HCT116 (cell line): Measurements from ENCODE around the gene SSTR5. TPM values are rescaled to one million over a fixed set of nuclear protein-coding genes. Genes with fewer than 3 reads are reported as not detected.

Experiments
- ATAC-seq: fragments of 200-7000 bp; cut with Tn5 transposase; 2 replicates; pipeline ENCODE4 v1.9.1; 2020; ENCODE audit warnings: mild to moderate bottlenecking, moderate library complexity
- BruUV-seq: library from RNA; stranded (reverse); fragments of 400-500 nt; replicated peaks from 2 replicates; lab custom pipeline; 2021; lab: Mats Ljungman, UMichigan
- CTCF ChIA-PET: fragments of 300-600 bp; sonication (Branson Sonifier 250); formaldehyde crosslinking; loops from one replicate; lab custom pipeline; 2021; ENCODE audit warnings: antibody characterized with exemption; lab: Charles Lee
- POLR2A ChIA-PET: fragments of 300-600, 350-600 bp; sonication (Branson Sonifier 250); formaldehyde crosslinking; loops from one replicate; lab custom pipeline; 2021; ENCODE audit warnings: antibody characterized with exemption; lab: Charles Lee
- RAD21 ChIA-PET, 2 experiments: fragments of 300-600 bp; sonication (Branson Sonifier 250); formaldehyde crosslinking; loops; one replicate each; lab custom pipeline; 2023; ENCODE audit warnings: low total read pairs in 2 of 2; ENCODE audit not compliant: uncharacterized antibody in 2 of 2, unreplicated experiment in 2 of 2, low non-redundant PET in 1 of 2; lab: Charles Lee
- DNase-seq: peaks from one replicate; pipeline ENCODE4 v3.0.0-alpha.2; 2010; ENCODE audit warnings: low read depth, low spot score
- H2AFZ ChIP-seq: fragments of 200-600 bp; shearing (Covaris generic), sonication (generic); 2 replicates; pipeline ENCODE4 v1.6.1; 2017; ENCODE audit warnings: low read depth, mixed run types, mixed read lengths, antibody characterized with exemption, low read length; ENCODE audit not compliant: poor library complexity, severe bottlenecking
- H3K27ac ChIP-seq: 2 replicates; pipeline ENCODE4 v1.5.1; 2012; ENCODE audit warnings: low read depth, low read length
- H3K27me3 ChIP-seq: fragments of 200-600 bp; sonication (generic); 2 replicates; pipeline ENCODE4 v1.6.1; 2016; ENCODE audit warnings: mixed run types, low read length, mixed read lengths; ENCODE audit not compliant: insufficient read depth
- H3K36me3 ChIP-seq, 2 experiments: fragments of 200-500 bp in 1 of 2; fragments of 200-600 bp in 1 of 2; sonication (Bioruptor generic) in 1 of 2; sonication (generic) in 1 of 2; 2 replicates each; pipeline versions ENCODE4 v1.5.1 to v1.6.1; 2014 to 2016; ENCODE audit warnings: low read length in 2 of 2, inconsistent platforms in 1 of 2, mixed read lengths in 1 of 2, mixed run types in 1 of 2; ENCODE audit not compliant: insufficient read depth in 2 of 2, control insufficient read depth in 1 of 2
- H3K4me1 ChIP-seq, 2 experiments: fragments of 200-600 bp in 1 of 2; sonication (generic) in 1 of 2; 2 replicates each; pipeline versions ENCODE4 v1.5.1 to v1.6.1; 2012 to 2017; ENCODE audit warnings: low read length in 2 of 2, inconsistent platforms in 1 of 2, mild to moderate bottlenecking in 1 of 2, mixed read lengths in 1 of 2, mixed run types in 1 of 2, moderate library complexity in 1 of 2; ENCODE audit not compliant: insufficient read depth in 2 of 2, control insufficient read depth in 1 of 2
- H3K4me2 ChIP-seq: fragments of 200-600 bp; sonication (generic); 2 replicates; pipeline ENCODE4 v1.6.1; 2017; ENCODE audit warnings: mixed run types, low read length, mixed read lengths
- H3K4me3 ChIP-seq, 2 experiments: fragments of 200-600 bp in 1 of 2; sonication (generic) in 1 of 2; replicated peaks in 1 of 2; 2 replicates each; pipeline ENCODE4 v1.5.1; 2011 to 2016; ENCODE audit warnings: low read length in 2 of 2, control low read depth in 1 of 2, low read depth in 1 of 2, mild to moderate bottlenecking in 1 of 2, mixed read lengths in 1 of 2, mixed run types in 1 of 2
- H3K79me2 ChIP-seq: fragments of 200-600 bp; sonication (generic); 2 replicates; pipeline ENCODE4 v1.6.1; 2017; ENCODE audit warnings: mild to moderate bottlenecking, mixed run types, low read length, moderate library complexity, mixed read lengths; ENCODE audit not compliant: insufficient read depth
- H3K9ac ChIP-seq: fragments of 200-600 bp; sonication (generic); 2 replicates; pipeline ENCODE4 v1.6.1; 2016; ENCODE audit warnings: low read length, mixed read lengths
- H3K9me2 ChIP-seq: fragments of 200-600 bp; sonication (generic), shearing (Covaris generic); 2 replicates; pipeline ENCODE4 v1.6.1; 2017; ENCODE audit warnings: mixed run types, mild to moderate bottlenecking, moderate library complexity; ENCODE audit not compliant: insufficient read depth
- H3K9me3 ChIP-seq, 2 experiments: fragments of 200-500 bp in 1 of 2; fragments of 200-600 bp in 1 of 2; sonication (Bioruptor generic) in 1 of 2; sonication (generic) in 1 of 2; 2 replicates each; pipeline ENCODE4 v1.6.1; 2014 to 2017; ENCODE audit warnings: low read length in 2 of 2, mixed read lengths in 2 of 2, inconsistent platforms in 1 of 2, low read depth in 1 of 2, mild to moderate bottlenecking in 1 of 2, mixed run types in 1 of 2, moderate library complexity in 1 of 2; ENCODE audit not compliant: control insufficient read depth in 1 of 2, insufficient read depth in 1 of 2
- H4K20me1 ChIP-seq: fragments of 200-600 bp; sonication (generic), shearing (Covaris generic); 2 replicates; pipeline ENCODE4 v1.6.1; 2017; ENCODE audit warnings: mixed run types, mild to moderate bottlenecking, moderate library complexity; ENCODE audit not compliant: insufficient read depth
- CEBPB ChIP-seq: IDR thresholded peaks from 2 replicates; pipeline ENCODE4 v1.6.1; 2012; ENCODE audit warnings: low read depth
- EGR1 ChIP-seq: IDR thresholded peaks from 2 replicates; pipeline ENCODE4 v1.6.1; 2012; ENCODE audit warnings: low read depth
- ELF1 ChIP-seq: IDR thresholded peaks from 2 replicates; pipeline ENCODE4 v1.6.1; 2012; ENCODE audit warnings: low read depth, borderline replicate concordance
- EZH2 ChIP-seq: fragments of 200-600 bp; sonication (generic); IDR thresholded peaks from 2 replicates; pipeline ENCODE4 v1.6.1; 2017; ENCODE audit warnings: antibody characterized with exemption, mixed run types
- JUND ChIP-seq: IDR thresholded peaks from 2 replicates; pipeline ENCODE4 v1.6.1; 2012
- POLR2AphosphoS5 ChIP-seq: IDR thresholded peaks from 2 replicates; pipeline ENCODE4 v1.6.1; 2011; ENCODE audit warnings: mild to moderate bottlenecking, low read depth, low read length, moderate library complexity
- RAD21 ChIP-seq: IDR thresholded peaks from 2 replicates; pipeline ENCODE4 v1.6.1; 2012; ENCODE audit warnings: low read depth, mild to moderate bottlenecking
- YY1 ChIP-seq: IDR thresholded peaks from 2 replicates; pipeline ENCODE4 v1.6.1; 2011; ENCODE audit warnings: low read length, low read depth, moderate library complexity, mild to moderate bottlenecking; ENCODE audit not compliant: insufficient replicate concordance; ENCODE audit errors: extremely low read depth
- ZFX ChIP-seq: fragments of 450-650 bp; IDR thresholded peaks from 2 replicates; pipeline ENCODE4 v1.6.1; 2017
- intact Hi-C: fragments of 100-400 bp; cut with micrococcal nuclease; formaldehyde crosslinking; loops from 2 replicates; pipeline ENCODE4 v1.10.0; 2022
- total RNA-seq: library from RNA; stranded (reverse); gene quantifications from one replicate; pipeline ENCODE4 v1.2.1, GENCODE V29; 2021; ENCODE audit not compliant: unreplicated experiment
- TF ChIP-seq, protein P1 (sequence below), 3 experiments: fragments of 200-600 bp in 1 of 3; sonication (generic) in 1 of 3; IDR thresholded peaks in 2 of 3; conservative IDR thresholded peaks in 1 of 3; 2 replicates each; pipeline ENCODE4 v1.5.1; 2012 to 2017; ENCODE audit warnings: low read depth in 2 of 3, low read length in 2 of 3, antibody characterized with exemption in 1 of 3, borderline replicate concordance in 1 of 3, control low read depth in 1 of 3, mild to moderate bottlenecking in 1 of 3, mixed read lengths in 1 of 3, mixed run types in 1 of 3, moderate library complexity in 1 of 3; ENCODE audit not compliant: insufficient read depth in 1 of 3

Gene SSTR5
- total RNA-seq, 1 experiment from 2014 or later, result 7.2 TPM

DNA sequence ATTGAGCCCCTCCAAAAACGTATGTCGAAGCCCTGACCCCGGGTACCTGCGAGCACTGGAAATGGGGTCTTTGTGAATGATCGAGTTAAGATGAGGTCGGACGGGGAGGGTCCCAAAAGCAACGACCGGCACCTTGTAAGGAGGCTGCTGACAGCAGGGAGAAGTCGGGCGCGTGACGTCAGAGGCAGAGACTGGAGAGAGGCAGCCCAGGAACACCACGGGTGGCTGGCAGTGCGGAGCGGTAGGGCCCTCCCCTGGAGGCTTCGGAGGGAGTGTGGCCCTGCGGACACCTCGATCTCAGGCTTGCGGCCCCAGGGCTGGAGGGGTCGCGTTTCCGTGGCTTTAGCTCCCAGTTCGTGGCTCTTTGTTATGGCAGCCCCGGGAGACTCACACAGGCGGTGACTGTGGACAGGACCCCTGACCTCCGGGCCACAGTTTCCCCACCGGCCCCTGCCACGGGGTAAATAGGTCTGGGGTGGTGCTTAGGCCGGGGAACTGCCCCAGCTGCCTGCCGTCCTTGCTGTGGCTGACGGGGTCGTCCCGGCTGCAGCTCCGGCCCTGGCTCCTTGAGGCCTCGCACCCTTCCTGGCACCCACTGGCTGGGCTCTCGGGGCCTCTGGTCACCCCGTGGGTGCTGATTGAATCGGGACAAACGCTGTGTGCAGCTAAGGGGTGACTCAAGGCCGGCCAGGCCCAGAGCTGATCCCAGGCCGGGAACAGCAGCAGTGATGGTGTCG is 10.6 kb upstream of the SSTR5 start:
- Histone ChIP-seq H3K4me1 (peaks cover 3 to 14% of the 10 kb centered on the region in 2 experiments; a peak in 3 of 4 replicates), H3K9me3 (no peaks in the 10 kb centered on the region), H3K27me3 (no peaks in the 10 kb centered on the region), H3K4me2 (no peak overlapping the region), H4K20me1 (no peaks in the 10 kb centered on the region), H3K27ac (no peak overlapping the region; the same call in 1 of the 2 replicates), H3K36me3 (no peaks in the 10 kb centered on the region), H3K9ac (no peak overlapping the region), H3K4me3 (no peak overlapping the region), H2AFZ (no peak overlapping the region), H3K79me2 (no peaks in the 10 kb centered on the region), H3K9me2 (no peaks in the 10 kb centered on the region)
- no peak for TF ChIP-seq EZH2
- TF ChIP-seq JUND, result no peak
- no peak for TF ChIP-seq YY1
- no peak for TF ChIP-seq CEBPB
- TF ChIP-seq ZFX, result no peak
- no peak for TF ChIP-seq ELF1
- TF ChIP-seq RAD21, result no peak
- ChIA-PET RAD21 (no interaction called here), CTCF (interaction anchor here (1.5 kb wide), 1 partner anchor 41 kb away, joined by 4 read pairs; no protein-coding TSS in a partner anchor), POLR2A (no interaction called here)
- no peak for DNase-seq
- intact Hi-C loops, result no loop called here
- BruUV-seq, result no TSS peak
- ATAC-seq, result no peak

- no peak for TF ChIP-seq EGR1
- no peak for TF ChIP-seq POLR2AphosphoS5
- TF ChIP-seq, protein P1, sequence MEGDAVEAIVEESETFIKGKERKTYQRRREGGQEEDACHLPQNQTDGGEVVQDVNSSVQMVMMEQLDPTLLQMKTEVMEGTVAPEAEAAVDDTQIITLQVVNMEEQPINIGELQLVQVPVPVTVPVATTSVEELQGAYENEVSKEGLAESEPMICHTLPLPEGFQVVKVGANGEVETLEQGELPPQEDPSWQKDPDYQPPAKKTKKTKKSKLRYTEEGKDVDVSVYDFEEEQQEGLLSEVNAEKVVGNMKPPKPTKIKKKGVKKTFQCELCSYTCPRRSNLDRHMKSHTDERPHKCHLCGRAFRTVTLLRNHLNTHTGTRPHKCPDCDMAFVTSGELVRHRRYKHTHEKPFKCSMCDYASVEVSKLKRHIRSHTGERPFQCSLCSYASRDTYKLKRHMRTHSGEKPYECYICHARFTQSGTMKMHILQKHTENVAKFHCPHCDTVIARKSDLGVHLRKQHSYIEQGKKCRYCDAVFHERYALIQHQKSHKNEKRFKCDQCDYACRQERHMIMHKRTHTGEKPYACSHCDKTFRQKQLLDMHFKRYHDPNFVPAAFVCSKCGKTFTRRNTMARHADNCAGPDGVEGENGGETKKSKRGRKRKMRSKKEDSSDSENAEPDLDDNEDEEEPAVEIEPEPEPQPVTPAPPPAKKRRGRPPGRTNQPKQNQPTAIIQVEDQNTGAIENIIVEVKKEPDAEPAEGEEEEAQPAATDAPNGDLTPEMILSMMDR (IDR thresholded peaks at IDR 0.05 in 2 of 3, conservative IDR thresholded peaks at IDR 0.05 in 1 of 3; ENCODE audit: borderline replicate concordance in 1 of 3, insufficient read depth in 1 of 3, low read depth in 2 of 3, low read length in 2 of 3), result no peak
These were observed 9.7 kb upstream of the SSTR5 start for GRCh38 chr16:1062895-1063294.

More at GRCh38 chr16:1062895-1063294, 9.7 kb upstream of the SSTR5 start:
- intact Hi-C loops, result no loop called here
- RAD21 ChIA-PET, result no interaction called here
- ATAC-seq (no peak), DNase-seq (no peak)
- Histone ChIP-seq H3K4me2 (no peak overlapping the region), H3K79me2 (no peaks in the 10 kb centered on the region), H3K4me3 (no peak overlapping the region), H3K9me2 (no peaks in the 10 kb centered on the region), H2AFZ (no peak overlapping the region), H3K9ac (no peak overlapping the region), H3K36me3 (no peaks in the 10 kb centered on the region), H4K20me1 (no peaks in the 10 kb centered on the region), H3K4me1 (peaks cover 0 to 5% of the 10 kb centered on the region in 2 experiments; a peak in 2 of 4 replicates), H3K27me3 (no peaks in the 10 kb centered on the region), H3K27ac (no peak overlapping the region; the same call in 1 of the 2 replicates), H3K9me3 (no peaks in the 10 kb centered on the region)
- CTCF ChIA-PET, result no interaction called here
- POLR2A ChIA-PET, result no interaction called here
- BruUV-seq, result no TSS peak
